Activated gamma-delta T cell treated with anti-CD3 and anti-CD28 coated beads, Interleukin-2, amount 50 U/mL, for 16 hours (primary cell): ENCODE results near the gene GCSH.

ENCODE experiments used
- DNase-seq: peaks from one replicate; pipeline ENCODE4 v3.0.0-alpha.2; 2020; ENCODE audit warnings: low read depth

GCSH gene

GRCh38 chr16:81101702-81102101 lies 5.5 kb upstream of the GCSH start:
- DNase-seq: no peak

- no peak for DNase-seq
Measured at GRCh38 chr16:81099958-81100357, 3.8 kb upstream of the GCSH start.

- no peak for DNase-seq
Measured at GRCh38 chr16:81097230-81097629, 1.0 kb upstream of the GCSH start.

- DNase-seq: no peak
Measured at GRCh38 chr16:81096715-81097208, 567 bp upstream of the GCSH start.

- DNase-seq: no peak
Measured at GRCh38 chr16:81095653-81095952, 592 bp downstream of the GCSH start.

GRCh38 chr16:81094771-81095251 lies 1.4 kb downstream of the GCSH start:
- no peak for DNase-seq

GRCh38 chr16:81088836-81089235 lies 7.4 kb downstream of the GCSH start:
- no peak for DNase-seq

- DNase-seq: no peak
Measured at GRCh38 chr16:81081014-81081413, 15.2 kb downstream of the GCSH start.

- DNase-seq: no peak
Measured at GRCh38 chr16:81080233-81080632, 16.0 kb downstream of the GCSH start.

GRCh38 chr16:81077076-81077940 lies 18.9 kb downstream of the GCSH start, which contains the start of gene C16orf46:
Gene C16orf46, minus strand, starts transcription at chr16:81077238. Its CDS starts 13,283 bp downstream, at chr16:81063955.
- DNase-seq: peak; percentile 96

- peak; percentile 89 for DNase-seq
Measured at GRCh38 chr16:81076566-81077075, 19.6 kb downstream of the GCSH start.

- DNase-seq: no peak
Measured at GRCh38 chr16:81073560-81074330, 22.4 kb downstream of the GCSH start.

- DNase-seq: no peak
Measured at GRCh38 chr16:81071805-81072204, 24.4 kb downstream of the GCSH start.

GRCh38 chr16:81070979-81071378 lies 25.2 kb downstream of the GCSH start:
- no peak for DNase-seq

- DNase-seq: no peak
Measured at GRCh38 chr16:81069063-81069462, 27.1 kb downstream of the GCSH start.

- DNase-seq: no peak
Measured at GRCh38 chr16:81067166-81067565, 29.0 kb downstream of the GCSH start.

GRCh38 chr16:81066681-81067080 lies 29.5 kb downstream of the GCSH start:
- DNase-seq: no peak

- DNase-seq: no peak
Measured at GRCh38 chr16:81061871-81062608, 34.2 kb downstream of the GCSH start.

- no peak for DNase-seq
Measured at GRCh38 chr16:81061307-81061640, 34.9 kb downstream of the GCSH start.

GRCh38 chr16:81060576-81061306 lies 35.5 kb downstream of the GCSH start:
- DNase-seq: no peak

GRCh38 chr16:81053761-81054160 lies 42.4 kb downstream of the GCSH start:
- DNase-seq: no peak

GRCh38 chr16:81042821-81043220 lies 53.4 kb downstream of the GCSH start:
- DNase-seq: no peak
